ENCODE measurements around the gene HPGD. TPM values are rescaled to one million over a fixed set of nuclear protein-coding genes. Genes with fewer than 3 reads are reported as not detected.
"Not testable (repeated sequence)": the region's sequence is repeated elsewhere in the genome, so short reads cannot be mapped to it uniquely, and the experiment has no call there.

Gene HPGD
- total RNA-seq, 1 donor from 2014 or later = 1.3 TPM

DNA sequence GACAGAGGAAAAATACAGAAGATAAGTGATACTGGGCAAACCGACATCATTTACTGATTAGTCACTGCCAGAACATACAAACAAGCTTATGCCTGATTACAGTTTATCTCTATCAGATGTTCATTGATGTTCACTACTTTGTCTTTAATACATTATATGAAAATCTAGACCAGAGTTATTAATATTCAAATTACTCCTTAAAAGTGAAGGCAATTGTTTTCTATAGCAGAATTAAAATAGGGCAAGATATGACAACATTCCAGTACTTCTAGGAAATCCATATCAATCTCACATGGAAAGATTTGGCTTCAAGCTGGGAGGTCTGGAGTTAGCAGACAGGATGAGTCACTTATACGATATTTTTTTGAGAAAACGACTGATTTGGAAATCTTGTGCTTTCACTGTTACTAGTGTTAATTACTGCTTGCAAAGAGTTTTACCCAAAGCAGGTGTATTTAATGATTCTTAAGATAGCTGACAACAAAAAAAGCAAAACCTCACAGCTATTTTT, 31.8 kb downstream of the HPGD start:
- ATAC-seq (ENCODE audit: poor library complexity) (no peak), DNase-seq (no peak)
- intact Hi-C loops (cut with DNase I) = no loop called here

DNA sequence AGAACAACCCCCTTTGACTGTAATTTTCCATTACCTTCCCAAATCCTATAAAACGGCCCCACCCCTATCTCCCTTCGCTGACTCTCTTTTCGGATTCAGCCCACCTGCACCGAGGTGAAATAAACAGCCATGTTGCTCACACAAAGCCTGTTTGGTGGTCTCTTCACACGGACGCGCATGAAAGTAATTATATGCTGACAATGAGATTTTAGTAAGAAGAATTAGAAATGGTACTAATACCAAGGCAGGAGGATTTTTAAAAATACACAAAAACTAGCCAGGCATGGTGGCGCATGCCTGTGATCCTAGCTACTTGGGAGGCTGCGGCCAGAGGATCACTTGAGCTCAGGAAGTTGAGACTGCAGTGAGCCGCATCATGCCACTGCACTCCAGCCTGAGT, 33.9 kb downstream of the HPGD start:
- ATAC-seq (ENCODE audit: poor library complexity); DNase-seq; intact Hi-C loops (cut with DNase I): not testable (repeated sequence)

DNA sequence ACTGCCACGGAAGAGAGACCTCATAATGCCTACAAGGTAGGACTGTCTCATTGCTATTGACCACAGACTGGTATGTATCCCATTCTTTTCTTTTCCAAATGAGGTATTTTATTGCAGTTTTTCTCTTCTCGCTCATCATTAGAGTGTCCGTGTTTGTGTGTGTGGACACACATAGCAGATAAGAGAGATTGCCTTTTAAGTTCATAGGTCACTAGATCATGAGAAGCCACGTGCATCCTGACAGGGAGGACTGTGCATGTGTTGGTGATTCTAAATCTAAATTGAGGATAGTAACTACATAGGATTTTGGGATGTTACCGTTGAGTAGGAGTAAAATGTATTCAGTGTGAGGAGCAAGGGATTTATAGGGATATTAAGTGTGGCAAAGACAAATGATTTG, 37.3 kb downstream of the HPGD start:
- intact Hi-C loops (cut with DNase I) = no loop called here
- no peak for DNase-seq
- ATAC-seq (ENCODE audit: poor library complexity) = no peak

DNA sequence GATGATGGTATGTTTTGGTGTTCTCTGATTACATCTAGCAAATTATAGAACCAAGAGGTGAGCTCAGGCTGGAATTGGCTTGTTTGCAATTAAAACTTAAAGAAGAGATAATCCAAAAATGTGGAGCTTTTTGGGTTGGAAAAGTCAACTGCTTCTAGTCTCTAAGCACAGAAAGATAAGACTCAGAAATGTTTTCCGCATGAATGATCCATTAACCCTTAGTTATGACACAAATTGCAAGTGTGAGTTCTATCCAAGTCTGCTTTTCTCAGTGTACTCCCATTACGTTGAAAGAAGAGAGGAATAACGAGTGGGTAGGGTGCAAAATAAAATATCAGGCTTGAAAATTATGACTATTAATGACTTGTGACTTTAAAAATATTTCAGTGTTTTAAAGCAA, 38.5 kb downstream of the HPGD start:
- DNase-seq (no peak), ATAC-seq (ENCODE audit: poor library complexity) (no peak)
- intact Hi-C loops (cut with DNase I) = no loop called here

DNA sequence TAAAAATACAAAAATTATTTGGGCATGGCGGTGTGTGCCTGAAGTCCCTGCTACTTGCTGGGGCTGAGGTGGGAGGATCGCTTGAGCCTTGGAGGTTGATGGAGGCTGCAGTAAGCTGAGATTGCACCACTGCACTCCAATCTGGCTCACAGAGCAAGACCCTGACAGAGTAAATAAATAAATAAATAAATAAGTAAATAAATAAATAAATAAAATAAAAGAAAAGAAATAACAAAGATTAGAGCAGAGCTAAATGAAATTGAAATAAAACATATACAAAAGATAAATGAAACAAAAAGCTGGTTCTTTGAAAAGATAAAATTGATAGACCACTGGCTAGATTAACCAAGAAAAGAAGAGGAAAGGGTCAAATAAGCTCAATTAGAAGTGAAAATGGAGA, 43.1 kb downstream of the HPGD start:
- intact Hi-C loops (cut with DNase I) = no loop called here
- no peak for ATAC-seq (ENCODE audit: poor library complexity)
- DNase-seq = no peak

DNA sequence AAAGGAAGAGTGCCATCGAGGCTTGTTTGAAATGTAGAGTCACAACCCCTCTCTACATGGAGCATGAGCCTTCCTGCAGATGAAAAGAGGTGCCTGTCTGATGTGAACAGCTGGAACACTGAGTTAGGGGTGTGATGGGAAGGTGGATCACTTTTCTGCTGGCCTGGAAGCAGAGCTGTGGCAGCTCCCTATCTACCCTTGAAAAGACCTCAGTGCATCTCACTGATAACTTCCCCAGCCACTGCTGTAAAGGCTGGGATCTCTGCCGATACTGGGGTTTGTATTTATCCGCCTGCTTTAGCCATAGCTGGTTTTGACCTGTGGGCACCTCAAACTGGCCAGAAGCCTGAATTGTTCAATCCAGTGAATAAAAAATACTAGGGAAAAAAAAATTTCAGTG, 46.8 kb downstream of the HPGD start:
- intact Hi-C loops (cut with DNase I) = no loop called here
- ATAC-seq (ENCODE audit: poor library complexity) = no peak
- DNase-seq = no peak

DNA sequence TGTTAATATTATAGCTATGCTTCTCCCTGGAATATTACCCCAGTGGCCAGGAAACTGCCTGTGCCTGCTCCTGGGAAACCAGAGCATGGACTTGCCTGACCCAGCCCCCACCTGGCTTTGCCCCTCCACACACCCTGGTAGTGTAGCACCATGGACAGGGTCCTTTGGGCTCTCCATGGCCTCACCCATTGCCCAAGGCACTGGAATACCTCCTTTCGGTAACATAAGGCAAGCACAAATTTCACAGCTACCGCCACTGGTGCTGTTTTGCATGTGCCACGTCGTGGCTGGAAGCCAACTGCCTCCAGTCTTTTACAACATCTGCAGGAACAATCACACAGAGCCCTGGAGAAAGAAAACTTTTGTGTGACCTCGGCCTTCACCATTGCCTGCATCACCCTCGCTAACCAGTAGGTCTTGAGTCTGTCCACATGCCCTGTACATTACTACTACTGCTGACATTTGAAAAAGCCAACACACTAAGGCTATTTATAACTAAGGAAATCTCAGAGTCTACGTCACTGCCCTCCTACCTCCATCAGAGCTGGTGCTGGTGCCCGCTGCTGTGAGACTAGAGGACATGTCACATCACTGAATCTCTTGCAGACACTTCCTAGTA, 47.7 kb downstream of the HPGD start:
- ATAC-seq (ENCODE audit: poor library complexity) (no peak), DNase-seq (no peak)
- intact Hi-C loops (cut with DNase I) = no loop called here

DNA sequence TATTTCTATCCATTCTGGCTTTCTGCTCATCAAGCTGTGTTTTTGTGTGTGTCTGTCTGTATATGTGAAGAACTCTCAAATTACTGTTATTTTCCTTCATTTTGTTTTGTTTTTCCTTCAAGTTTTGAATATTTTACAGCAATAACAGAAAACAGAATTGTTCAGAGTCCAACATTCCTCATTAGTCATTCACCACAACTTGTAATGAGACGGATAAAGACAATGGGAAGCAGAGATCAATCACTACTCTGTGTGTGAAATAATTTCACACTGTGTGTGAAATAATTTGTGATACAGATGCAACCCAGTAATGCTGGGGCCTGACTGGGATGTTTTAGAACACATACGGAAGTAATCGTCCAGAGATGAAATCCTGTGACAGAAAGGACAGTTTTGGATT, 55.2 kb downstream of the HPGD start:
- intact Hi-C loops (cut with DNase I) = no loop called here
- DNase-seq (no peak), ATAC-seq (ENCODE audit: poor library complexity) (no peak)

DNA sequence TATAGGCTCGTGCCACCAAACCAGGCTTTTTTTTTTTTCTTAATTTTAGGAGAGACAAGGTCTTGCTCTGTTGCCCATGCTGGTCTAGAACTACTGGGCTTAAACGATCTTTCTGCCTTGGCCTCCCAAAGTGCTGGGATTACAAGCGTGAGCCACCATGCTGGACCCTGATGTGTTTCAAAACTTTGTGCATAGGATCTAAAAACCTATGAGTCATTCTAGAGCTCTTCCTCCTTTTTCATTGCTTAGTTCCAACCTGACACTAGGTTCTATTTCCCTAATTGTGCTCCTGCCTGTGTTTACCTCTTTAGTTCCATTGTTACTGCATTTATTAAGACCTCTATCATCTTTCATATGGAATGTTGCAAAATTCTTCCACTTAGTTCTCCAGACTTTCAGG, 57.3 kb downstream of the HPGD start:
- intact Hi-C loops (cut with DNase I) = no loop called here
- no peak for DNase-seq
- ATAC-seq (ENCODE audit: poor library complexity) = no peak

DNA sequence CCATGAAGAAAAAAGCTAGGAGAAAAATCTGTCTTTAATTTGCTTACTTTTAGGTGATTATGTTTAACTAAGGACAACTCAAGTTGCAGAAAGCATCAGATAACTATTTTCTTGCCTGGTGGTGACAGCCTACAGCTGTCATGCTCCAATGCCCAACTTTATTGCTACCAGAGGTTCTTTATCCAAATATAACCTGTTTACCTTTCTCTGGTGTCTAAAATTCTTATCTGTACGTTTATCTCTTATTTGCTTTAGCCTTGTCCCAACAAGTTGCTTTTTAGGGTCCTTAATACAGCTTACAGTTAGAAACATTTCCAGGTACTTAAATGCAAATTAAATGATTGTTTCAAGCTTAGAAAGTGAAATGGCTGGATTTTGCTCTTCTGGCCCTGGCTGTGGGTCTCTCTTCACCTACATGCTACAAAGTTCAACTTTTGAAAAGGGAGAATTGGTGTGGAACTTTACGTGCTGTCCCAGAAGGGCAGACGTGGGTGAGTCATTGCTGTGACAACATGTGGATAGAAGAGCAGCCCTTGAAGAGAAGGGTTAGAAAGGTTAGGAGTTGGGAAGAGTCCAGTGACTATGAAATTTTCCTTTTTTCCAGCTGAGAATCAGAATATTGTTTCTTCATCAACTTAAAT, 60.7 kb downstream of the HPGD start:
- intact Hi-C loops (cut with DNase I) = no loop called here
- no peak for DNase-seq
- no peak for ATAC-seq (ENCODE audit: poor library complexity)

DNA sequence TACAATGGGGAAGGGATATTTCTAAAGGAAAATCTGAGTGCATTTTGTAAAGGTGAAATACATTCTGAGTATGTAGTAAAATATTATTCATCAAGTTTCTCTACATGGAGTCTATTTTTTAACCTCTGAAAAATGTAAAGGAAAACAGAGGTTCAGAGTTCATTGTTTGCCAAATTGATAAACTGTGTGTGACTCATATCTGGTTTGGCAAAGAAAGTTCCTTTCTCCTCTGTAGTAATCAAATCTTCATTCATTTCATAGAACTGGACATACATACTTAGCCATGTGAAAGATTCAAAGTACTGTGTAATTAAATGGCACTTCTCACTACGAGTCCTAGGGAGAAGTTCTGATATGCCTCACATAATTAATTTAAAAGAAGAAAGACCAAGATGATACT, 61.6 kb downstream of the HPGD start:
- no peak for DNase-seq
- intact Hi-C loops (cut with DNase I) = no loop called here
- ATAC-seq (ENCODE audit: poor library complexity) = no peak

DNA sequence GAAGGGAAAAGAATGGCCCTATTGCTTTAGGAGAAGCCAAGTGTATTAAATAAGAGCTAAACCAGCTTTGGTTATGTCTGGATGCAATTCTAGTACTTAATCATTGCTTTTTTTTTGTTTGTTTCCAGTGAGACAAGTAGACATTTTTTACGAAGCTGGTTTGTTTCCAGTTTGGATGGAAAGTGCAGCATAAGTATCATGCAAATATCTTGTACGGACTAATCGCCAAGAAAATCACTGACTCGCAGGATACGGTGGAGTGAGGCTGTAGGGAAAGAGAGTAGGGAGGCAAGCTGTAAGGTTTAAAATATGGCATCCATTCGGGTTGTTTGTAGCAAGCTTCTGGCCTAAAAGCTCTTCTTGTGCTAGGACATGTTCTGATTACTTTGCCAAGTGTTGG, 64.8 kb downstream of the HPGD start:
- DNase-seq (no peak), ATAC-seq (ENCODE audit: poor library complexity) (no peak)
- intact Hi-C loops (cut with DNase I) = no loop called here

DNA sequence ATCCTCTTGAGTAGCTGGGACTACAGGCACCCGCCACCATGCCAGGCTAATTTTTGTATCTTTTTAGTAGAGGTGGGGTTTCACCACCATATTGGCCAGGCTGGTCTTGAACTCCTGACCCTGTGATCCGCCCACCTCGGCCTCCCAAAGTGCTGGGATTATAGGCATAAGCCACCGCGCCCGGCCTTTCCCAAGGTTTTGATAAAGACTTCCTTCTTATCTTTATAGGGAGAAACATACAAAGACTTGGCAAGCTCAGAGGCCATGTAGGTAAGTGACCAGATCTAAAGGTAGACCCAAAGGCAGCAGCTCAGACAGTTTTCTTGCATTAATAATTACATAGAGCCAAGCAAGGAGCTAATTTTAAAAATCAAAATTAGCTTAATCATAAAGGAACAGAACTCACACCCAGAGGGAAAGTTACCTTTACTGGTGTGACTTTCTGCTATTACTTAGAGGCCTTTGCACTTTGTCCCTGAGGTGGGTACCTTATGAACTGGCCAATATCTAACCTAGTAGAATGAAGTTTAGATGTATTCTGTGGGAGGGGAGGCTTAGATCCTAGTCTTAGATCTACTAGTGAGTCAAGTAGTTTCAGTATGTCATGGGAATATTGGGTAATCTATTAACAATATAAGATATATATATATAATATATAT, 67.3 kb downstream of the HPGD start:
- DNase-seq (no peak), ATAC-seq (ENCODE audit: poor library complexity) (no peak)
- intact Hi-C loops (cut with DNase I) = no loop called here

DNA sequence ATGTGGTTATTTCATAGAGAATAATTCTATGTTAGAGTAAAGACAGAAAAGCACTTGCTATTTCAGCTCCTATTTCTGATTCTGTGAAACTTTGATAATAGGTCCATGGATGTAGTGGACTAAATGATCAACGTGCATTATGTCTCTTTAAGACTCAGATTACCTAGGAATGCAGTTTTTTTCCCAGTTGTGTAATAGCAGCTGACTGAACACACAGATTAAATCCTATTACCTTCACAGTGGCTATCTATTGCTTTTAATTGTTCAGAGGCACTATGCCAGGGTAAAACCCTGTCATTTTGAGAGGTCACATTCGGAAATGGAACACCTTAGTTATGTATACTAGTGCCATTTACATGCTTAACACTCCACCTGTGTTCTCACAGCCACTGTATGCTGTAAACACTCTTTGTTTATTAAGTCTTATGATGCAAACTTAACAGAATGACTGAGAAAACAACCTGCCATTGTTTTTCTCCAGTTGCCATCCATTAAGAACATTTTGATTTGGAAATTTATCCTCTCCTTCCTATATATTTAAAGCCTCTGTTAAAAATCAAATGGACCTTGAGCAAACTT, 70.5 kb downstream of the HPGD start:
- intact Hi-C loops (cut with DNase I) = no loop called here
- ATAC-seq (ENCODE audit: poor library complexity) = no peak
- DNase-seq = no peak

DNA sequence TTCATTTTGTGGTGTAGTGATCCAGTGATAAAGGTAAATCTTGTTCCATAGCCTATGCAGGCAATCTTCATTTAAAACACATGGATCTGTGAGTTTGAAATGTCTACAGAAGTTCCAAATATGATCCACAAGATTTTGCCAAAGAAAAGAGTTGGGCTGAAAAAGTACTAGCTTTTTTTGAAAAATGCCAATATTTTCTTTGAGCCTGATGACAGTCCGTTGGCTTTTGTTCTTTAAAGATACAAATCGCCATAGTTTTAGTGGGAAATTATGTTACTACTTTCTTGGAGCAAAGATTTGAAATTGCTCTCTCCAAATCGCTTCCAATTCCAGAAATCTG, 71.5 kb downstream of the HPGD start:
- no peak for ATAC-seq (ENCODE audit: poor library complexity)
- no peak for DNase-seq
- intact Hi-C loops (cut with DNase I) = no loop called here

DNA sequence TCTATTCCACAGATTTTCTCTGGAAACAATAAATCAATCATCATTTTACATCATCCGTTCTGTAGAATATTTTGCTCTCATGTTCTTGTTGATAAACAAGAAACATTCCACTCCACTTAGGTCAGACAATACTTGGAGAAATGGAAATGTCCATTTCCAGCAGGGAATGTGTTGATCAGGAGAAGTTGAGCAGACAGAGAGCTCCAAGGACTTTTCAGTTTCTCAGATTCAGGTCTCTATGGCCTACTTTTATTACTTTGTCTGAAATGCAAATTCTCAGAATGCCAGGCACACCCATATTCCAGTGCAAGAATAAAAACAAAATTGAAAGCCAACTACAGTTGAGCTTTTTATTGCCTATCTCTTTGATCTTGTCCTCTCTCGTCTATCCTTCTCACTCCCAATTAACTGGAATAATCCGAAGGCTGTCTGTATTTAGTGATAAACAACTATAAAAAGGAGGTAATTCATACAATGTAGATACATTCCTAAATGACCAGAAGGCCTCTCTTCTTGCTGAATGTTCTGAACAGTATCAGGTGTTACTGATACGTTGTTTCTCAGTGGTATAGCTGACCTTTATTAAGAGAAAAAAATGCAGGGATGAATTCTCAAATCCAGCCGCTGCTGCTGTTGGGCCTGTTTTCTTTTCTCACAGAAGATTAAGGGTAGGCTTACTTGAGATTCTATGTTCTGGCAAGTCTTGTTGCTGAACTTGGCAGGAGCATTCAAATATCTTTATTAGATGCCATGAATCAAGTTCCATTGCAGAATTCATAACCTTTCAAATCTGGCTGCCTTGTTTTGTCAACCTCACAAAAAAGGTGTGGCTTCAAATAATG, 72.1 kb downstream of the HPGD start:
- ATAC-seq (ENCODE audit: poor library complexity) (no peak), DNase-seq (no peak)
- intact Hi-C loops (cut with DNase I) = no loop called here

DNA sequence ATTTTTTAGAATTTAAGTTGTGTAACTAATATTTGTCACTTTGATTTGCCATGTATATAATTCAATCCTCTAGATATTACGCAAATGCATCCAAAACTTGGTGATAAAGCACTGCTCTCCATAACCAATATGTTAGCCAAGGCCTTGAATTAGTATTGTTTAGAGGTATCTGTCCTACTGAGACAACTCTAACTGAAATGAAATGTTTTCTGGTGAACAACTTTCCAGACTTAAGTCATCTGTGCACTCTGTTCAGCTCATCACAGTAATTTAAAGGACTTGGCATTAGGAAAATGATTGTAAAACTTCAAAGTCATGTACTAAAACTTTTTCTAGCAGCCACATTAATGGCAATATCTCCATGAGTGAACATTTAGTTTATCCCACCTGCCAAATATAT, 73.1 kb downstream of the HPGD start:
- intact Hi-C loops (cut with DNase I) = no loop called here
- ATAC-seq (ENCODE audit: poor library complexity) (no peak), DNase-seq (no peak)

DNA sequence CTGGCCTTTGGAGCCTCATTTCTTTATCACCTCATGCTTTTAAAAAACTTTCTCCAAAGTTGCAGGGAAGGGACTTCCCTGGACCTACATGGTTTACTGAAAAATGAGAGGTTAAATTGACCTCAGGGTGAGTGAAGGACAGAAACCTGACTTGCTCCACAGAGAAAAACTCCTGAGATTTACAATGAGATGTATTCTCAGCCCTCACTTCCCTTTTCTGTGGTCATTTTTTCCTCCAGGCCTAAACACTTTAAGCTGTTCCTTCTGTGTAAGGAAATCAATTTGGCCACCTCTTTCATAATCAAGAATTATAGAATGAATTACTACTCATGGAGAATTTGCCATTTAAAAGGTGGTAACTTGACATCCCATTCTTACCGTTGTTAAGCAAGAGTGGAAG, 77.9 kb downstream of the HPGD start:
- ATAC-seq (ENCODE audit: poor library complexity) = no peak
- intact Hi-C loops (cut with DNase I) = no loop called here
- DNase-seq = no peak
